ENCODE data around the gene ZDHHC14. TPM values are rescaled to one million over a fixed set of nuclear protein-coding genes. Genes with fewer than 3 reads are reported as not detected.

ZDHHC14 gene
- total RNA-seq, 1 experiment from 2014 or later = 1.7 TPM

DNA sequence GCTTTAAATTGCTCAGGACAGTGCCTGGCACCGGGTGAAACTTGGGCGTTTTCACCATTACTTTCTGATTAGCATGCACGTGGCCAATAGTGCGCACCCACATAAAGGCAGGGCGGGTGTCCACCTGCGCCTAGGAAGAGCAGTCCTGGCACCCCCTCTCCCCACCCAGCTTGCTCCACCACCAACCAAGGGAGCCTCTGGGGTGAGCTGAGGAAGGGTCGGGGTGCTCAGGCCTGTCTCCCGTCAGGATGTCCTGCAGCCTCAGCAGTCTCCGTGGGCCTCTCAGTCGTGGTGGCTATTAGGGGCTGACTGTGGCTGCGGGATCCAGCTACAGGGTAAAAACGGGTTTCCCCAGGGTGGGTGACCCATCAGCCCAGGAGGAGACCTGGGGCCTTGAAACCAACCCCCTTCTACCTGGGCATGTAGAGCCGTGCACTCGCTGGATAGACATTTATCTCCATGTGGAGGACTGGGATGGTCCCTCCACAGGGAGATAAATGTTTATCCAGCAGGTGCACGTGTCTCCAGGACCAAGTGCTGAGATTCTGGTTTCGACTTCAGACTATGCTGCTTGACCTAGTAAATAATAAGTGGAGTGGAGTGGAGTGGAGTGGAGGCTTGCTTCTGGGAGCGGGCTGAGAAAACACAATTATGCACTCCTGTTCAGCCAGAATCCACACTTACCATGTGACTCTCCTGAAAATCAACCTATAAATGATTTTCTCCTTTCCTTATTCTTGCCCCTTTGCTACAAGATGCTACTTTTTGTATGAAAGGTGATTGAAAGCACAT is 91.1 kb downstream of the ZDHHC14 start:
- H3K14ac ChIP-seq (ENCODE audit: insufficient read depth, low read length) = no peak overlapping the region; the same call in 1 of the 2 replicates

More for the DNA sequence above, 91.1 kb downstream of the ZDHHC14 start:
- no peaks in the 10 kb centered on the region for H3K9me3 Mint-ChIP-seq
- H4K20me1 ChIP-seq (ENCODE audit: control insufficient read depth, insufficient read depth, insufficient read length) = no peaks in the 10 kb centered on the region
- H3K4me2 ChIP-seq (ENCODE audit: insufficient read depth, insufficient read length, low read length) = no peak overlapping the region
- H2BK5ac ChIP-seq (ENCODE audit: insufficient read length, low read length) = no peak overlapping the region
- H4K5ac ChIP-seq (ENCODE audit: insufficient read length, low read depth, low read length) = no peak overlapping the region
- H3K27ac ChIP-seq (ENCODE audit: insufficient read length, low read depth, low read length) = no peak overlapping the region
- no peak overlapping the region for H3K23ac ChIP-seq (ENCODE audit: insufficient read length, low read depth, low read length)
- no peak for TF ChIP-seq CTCF (conservative IDR thresholded peaks at IDR 0.05)
- H3K18ac ChIP-seq (ENCODE audit: insufficient read length, low read depth, low read length) = no peak overlapping the region
- H3T11ph ChIP-seq (ENCODE audit: low read length) = no peak overlapping the region
- H2BK12ac ChIP-seq (ENCODE audit: insufficient read length, low read depth, low read length) = no peak overlapping the region
- no peak overlapping the region for H3K4me3 Mint-ChIP-seq
- no peaks in the 10 kb centered on the region for H3K79me1 ChIP-seq (ENCODE audit: insufficient read depth, low read depth, low read length, poor library complexity, severe bottlenecking)
- no peaks in the 10 kb centered on the region for H3K79me2 ChIP-seq (ENCODE audit: insufficient read depth, low read length)
- no peak overlapping the region for H2AK5ac ChIP-seq (ENCODE audit: insufficient read length, low read length)
- no peak overlapping the region for H4K8ac ChIP-seq (replicated peaks; ENCODE audit: insufficient read length, low read depth, low read length)
- no peak overlapping the region for H4K91ac ChIP-seq (ENCODE audit: insufficient read length, low read depth, low read length)
- no peaks in the 10 kb centered on the region; the same call in 1 of the 2 replicates for H3K27me3 Mint-ChIP-seq (ENCODE audit: low read depth)
- no peaks in the 10 kb centered on the region for H3K9me3 ChIP-seq (ENCODE audit: control insufficient read depth, low read depth, low read length)
- H2BK120ac ChIP-seq (ENCODE audit: low read depth, low read length, poor library complexity, severe bottlenecking) = no peak overlapping the region
- no peak for DNase-seq
- H3K36me3 Mint-ChIP-seq (ENCODE audit: insufficient read depth in 1 of 3, low read depth in 3 of 3) = no peaks in the 10 kb centered on the region
- no peak overlapping the region for H3K4ac ChIP-seq (ENCODE audit: low read depth, low read length)
- no peaks in the 10 kb centered on the region for H3K4me1 ChIP-seq (ENCODE audit: insufficient read depth, low read length)
- no peak overlapping the region for H2AFZ ChIP-seq (ENCODE audit: low read length)
- H2BK15ac ChIP-seq (ENCODE audit: low read depth, low read length) = no peak overlapping the region
- no CpG with 5 or more reads among the region's 17 CpGs for WGBS (ENCODE audit: extremely low coverage, insufficient read length, low lambda C conversion rate)
- H2BK20ac ChIP-seq (ENCODE audit: low read depth, low read length, poor library complexity, severe bottlenecking) = no peak overlapping the region
- no peak overlapping the region for H3K56ac ChIP-seq (ENCODE audit: insufficient read length, low read depth, low read length)
- H3K4me1 Mint-ChIP-seq = no peaks in the 10 kb centered on the region
- H3K27me3 ChIP-seq (ENCODE audit: insufficient read depth, low read length) = no peaks in the 10 kb centered on the region
- H3K23me2 ChIP-seq (ENCODE audit: insufficient read length, low read depth, low read length, poor library complexity, severe bottlenecking) = no peaks in the 10 kb centered on the region
- H3K27ac Mint-ChIP-seq = no peak overlapping the region
- H3K9ac ChIP-seq (ENCODE audit: extremely low read depth, insufficient read length, low read length) = no peak overlapping the region

Data from H9 (cell line).